ENCODE results near the gene FSTL4. TPM values are rescaled to one million over a fixed set of nuclear protein-coding genes. Genes with fewer than 3 reads are reported as not detected.

The FSTL4 gene
- total RNA-seq, 1 experiment from 2014 or later = 2.7 TPM

GRCh38 chr5:133460172-133460758 is 152.1 kb downstream of the FSTL4 start:
- Histone ChIP-seq H3K4me3 (ENCODE audit: low read depth, low read length) (no peak overlapping the region), H3K36me3 (ENCODE audit: control insufficient read depth, insufficient read depth, low read length) (no peaks in the 10 kb centered on the region), H3K9me3 (no peaks in the 10 kb centered on the region), H3K27me3 (replicated peaks; ENCODE audit: control insufficient read depth, insufficient read depth, low read length) (no peaks in the 10 kb centered on the region), H3K4me1 (peaks cover 28% of the 10 kb centered on the region)
- Mint-ChIP-seq H3K27me3 (ENCODE audit: insufficient read depth, unreplicated experiment) (no peaks in the 10 kb centered on the region), H3K36me3 (ENCODE audit: insufficient read depth, unreplicated experiment) (no peaks in the 10 kb centered on the region), H3K27ac (ENCODE audit: unreplicated experiment) (no peak overlapping the region), H3K9me3 (ENCODE audit: unreplicated experiment) (no peaks in the 10 kb centered on the region), H3K4me3 (ENCODE audit: unreplicated experiment) (no peak overlapping the region), H3K4me1 (ENCODE audit: low read depth, unreplicated experiment) (peaks cover 8% of the 10 kb centered on the region)
- ChIA-PET POLR2A (no interaction called here), CTCF (interaction anchor here (0.6 to 1.9 kb wide), 2 partner anchors 37 to 384 kb away, joined by 6 to 11 read pairs; no protein-coding TSS in a partner anchor)
- intact Hi-C loops (cut with micrococcal nuclease; ENCODE audit: unreplicated experiment) = loop anchor here (1.0 kb wide), 1 partner anchor 39 kb away; no protein-coding TSS in a partner anchor
- TF ChIP-seq, protein P1, sequence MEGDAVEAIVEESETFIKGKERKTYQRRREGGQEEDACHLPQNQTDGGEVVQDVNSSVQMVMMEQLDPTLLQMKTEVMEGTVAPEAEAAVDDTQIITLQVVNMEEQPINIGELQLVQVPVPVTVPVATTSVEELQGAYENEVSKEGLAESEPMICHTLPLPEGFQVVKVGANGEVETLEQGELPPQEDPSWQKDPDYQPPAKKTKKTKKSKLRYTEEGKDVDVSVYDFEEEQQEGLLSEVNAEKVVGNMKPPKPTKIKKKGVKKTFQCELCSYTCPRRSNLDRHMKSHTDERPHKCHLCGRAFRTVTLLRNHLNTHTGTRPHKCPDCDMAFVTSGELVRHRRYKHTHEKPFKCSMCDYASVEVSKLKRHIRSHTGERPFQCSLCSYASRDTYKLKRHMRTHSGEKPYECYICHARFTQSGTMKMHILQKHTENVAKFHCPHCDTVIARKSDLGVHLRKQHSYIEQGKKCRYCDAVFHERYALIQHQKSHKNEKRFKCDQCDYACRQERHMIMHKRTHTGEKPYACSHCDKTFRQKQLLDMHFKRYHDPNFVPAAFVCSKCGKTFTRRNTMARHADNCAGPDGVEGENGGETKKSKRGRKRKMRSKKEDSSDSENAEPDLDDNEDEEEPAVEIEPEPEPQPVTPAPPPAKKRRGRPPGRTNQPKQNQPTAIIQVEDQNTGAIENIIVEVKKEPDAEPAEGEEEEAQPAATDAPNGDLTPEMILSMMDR (IDR thresholded peaks at IDR 0.05; ENCODE audit: insufficient read depth in 1 of 2, low read depth in 1 of 2, low read length in 1 of 2, severe bottlenecking in 1 of 2, unreplicated experiment in 1 of 2) = peak; percentile 69 to 75
- peak; percentile 45 to 62 for DNase-seq
- no TSS peak for BruUV-seq (replicated peaks)

DNA sequence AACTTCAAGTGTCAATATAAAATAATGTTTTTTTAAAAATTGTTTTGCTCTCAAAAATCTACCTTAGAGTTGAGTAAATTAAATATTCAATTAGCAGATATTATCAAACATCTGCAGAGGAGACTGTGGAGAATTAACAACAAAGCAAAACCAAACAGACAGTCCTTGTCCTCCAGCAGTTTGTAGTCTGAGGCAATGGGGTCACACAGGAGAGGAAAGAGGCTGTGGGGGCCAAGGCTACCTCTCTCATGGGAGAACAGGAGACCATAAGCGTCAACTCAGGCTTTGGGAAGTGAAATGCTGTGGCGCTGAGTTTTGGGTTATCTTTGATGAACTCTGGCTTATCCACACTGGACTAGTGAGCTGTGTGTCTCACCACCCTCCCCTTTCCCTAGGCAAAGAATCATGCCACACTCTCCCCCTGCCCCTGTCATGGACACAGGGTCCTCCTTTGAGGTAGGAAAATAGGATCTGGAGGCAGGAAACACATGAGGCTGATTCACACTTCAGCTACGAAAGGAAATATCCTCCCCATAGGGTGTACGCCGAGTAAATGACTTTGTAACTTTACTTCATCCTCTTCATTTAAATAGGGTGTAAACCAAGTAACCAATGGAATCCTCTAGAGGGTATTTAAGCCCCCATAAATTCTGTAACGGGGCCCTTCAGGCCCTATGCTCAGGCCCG is 152.7 kb downstream of the FSTL4 start:
- TF ChIP-seq, protein P1 (IDR thresholded peaks at IDR 0.05; ENCODE audit: insufficient read depth in 1 of 2, low read depth in 1 of 2, low read length in 1 of 2, severe bottlenecking in 1 of 2, unreplicated experiment in 1 of 2) = no peak
- Mint-ChIP-seq H3K4me3 (ENCODE audit: unreplicated experiment) (no peak overlapping the region), H3K27me3 (ENCODE audit: insufficient read depth, unreplicated experiment) (no peaks in the 10 kb centered on the region), H3K4me1 (ENCODE audit: low read depth, unreplicated experiment) (peaks cover 8% of the 10 kb centered on the region), H3K27ac (ENCODE audit: unreplicated experiment) (no peak overlapping the region), H3K9me3 (ENCODE audit: unreplicated experiment) (no peaks in the 10 kb centered on the region), H3K36me3 (ENCODE audit: insufficient read depth, unreplicated experiment) (no peaks in the 10 kb centered on the region)
- peak in 1 of 2 experiments; percentile 9 for DNase-seq
- no TSS peak for BruUV-seq (replicated peaks)
- intact Hi-C loops (cut with micrococcal nuclease; ENCODE audit: unreplicated experiment) = loop anchor here (1.0 kb wide), 1 partner anchor 38 kb away; no protein-coding TSS in a partner anchor
- CTCF ChIA-PET = interaction anchor here (1.0 to 1.9 kb wide), 2 partner anchors 36 kb away, joined by 4 to 11 read pairs; no protein-coding TSS in a partner anchor
- no peak overlapping the region for H3K4me3 ChIP-seq (ENCODE audit: low read depth, low read length)
- POLR2A ChIA-PET = no interaction called here
- no peaks in the 10 kb centered on the region for H3K27me3 ChIP-seq (replicated peaks; ENCODE audit: control insufficient read depth, insufficient read depth, low read length)
- H3K4me1 ChIP-seq = peaks cover 28% of the 10 kb centered on the region
- no peaks in the 10 kb centered on the region for H3K36me3 ChIP-seq (ENCODE audit: control insufficient read depth, insufficient read depth, low read length)
- no peaks in the 10 kb centered on the region for H3K9me3 ChIP-seq

GRCh38 chr5:133458435-133458834 is 153.9 kb downstream of the FSTL4 start:
- CTCF ChIA-PET = interaction anchor here (1.0 to 2.5 kb wide), 2 partner anchors 35 kb away, joined by 4 to 13 read pairs; no protein-coding TSS in a partner anchor
- DNase-seq = peak in 1 of 2 experiments; percentile 4
- Mint-ChIP-seq H3K9me3 (ENCODE audit: unreplicated experiment) (no peaks in the 10 kb centered on the region), H3K4me3 (ENCODE audit: unreplicated experiment) (no peak overlapping the region), H3K27ac (ENCODE audit: unreplicated experiment) (no peak overlapping the region), H3K36me3 (ENCODE audit: insufficient read depth, unreplicated experiment) (no peaks in the 10 kb centered on the region), H3K4me1 (ENCODE audit: low read depth, unreplicated experiment) (peaks cover 8% of the 10 kb centered on the region), H3K27me3 (ENCODE audit: insufficient read depth, unreplicated experiment) (no peaks in the 10 kb centered on the region)
- Histone ChIP-seq H3K4me1 (peaks cover 28% of the 10 kb centered on the region), H3K27me3 (replicated peaks; ENCODE audit: control insufficient read depth, insufficient read depth, low read length) (no peaks in the 10 kb centered on the region), H3K36me3 (ENCODE audit: control insufficient read depth, insufficient read depth, low read length) (no peaks in the 10 kb centered on the region), H3K4me3 (ENCODE audit: low read depth, low read length) (no peak overlapping the region), H3K9me3 (no peaks in the 10 kb centered on the region)
- POLR2A ChIA-PET = no interaction called here
- intact Hi-C loops (cut with micrococcal nuclease; ENCODE audit: unreplicated experiment) = no loop called here
- TF ChIP-seq, protein P1 (IDR thresholded peaks at IDR 0.05; ENCODE audit: insufficient read depth in 1 of 2, low read depth in 1 of 2, low read length in 1 of 2, severe bottlenecking in 1 of 2, unreplicated experiment in 1 of 2) = no peak
- no TSS peak for BruUV-seq (replicated peaks)
